Endodermal cell (in vitro differentiated cells): ENCODE measurements around the gene PELI1. TPM values are rescaled to one million over a fixed set of nuclear protein-coding genes. Genes with fewer than 3 reads are reported as not detected.

Source experiments
- DNase-seq: peaks from one replicate; pipeline ENCODE4 v3.0.0-alpha.2; 2017
- H3K27ac ChIP-seq: 2 replicates; pipeline ENCODE4 v1.5.1; 2013; ENCODE audit warnings: mild to moderate bottlenecking, low read depth, low read length, moderate library complexity
- H3K27me3 ChIP-seq: 2 replicates; pipeline ENCODE4 v1.6.1; 2013; ENCODE audit warnings: mild to moderate bottlenecking, low read length, moderate library complexity; ENCODE audit not compliant: insufficient read depth, control insufficient read depth, poor library complexity, severe bottlenecking
- H3K36me3 ChIP-seq: 2 replicates; pipeline ENCODE4 v1.7.0; 2013; ENCODE audit warnings: mild to moderate bottlenecking, low read length, moderate library complexity; ENCODE audit not compliant: control insufficient read depth, insufficient read depth
- H3K4me1 ChIP-seq: one replicate; pipeline ENCODE4 v1.7.0; 2013; ENCODE audit warnings: low read length; ENCODE audit not compliant: control insufficient read depth, insufficient read depth
- H3K4me3 ChIP-seq: 2 replicates; pipeline ENCODE4 v1.5.1; 2013; ENCODE audit warnings: mild to moderate bottlenecking, low read length, moderate library complexity
- H3K9ac ChIP-seq: 2 replicates; pipeline ENCODE4 v1.6.1; 2013; ENCODE audit warnings: mild to moderate bottlenecking, low read length, moderate library complexity; ENCODE audit not compliant: poor library complexity, severe bottlenecking; ENCODE audit errors: extremely low read depth
- H3K9me3 ChIP-seq: 2 replicates; pipeline ENCODE4 v1.6.1; 2013; ENCODE audit warnings: mild to moderate bottlenecking, low read length, moderate library complexity; ENCODE audit not compliant: control insufficient read depth
- H3K27ac Mint-ChIP-seq: 2 replicates; pipeline ENCODE4 v1.8.0; 2020; ENCODE audit warnings: mixed read lengths
- H3K27me3 Mint-ChIP-seq: 2 replicates; pipeline ENCODE4 v1.8.0; 2021; ENCODE audit warnings: mild to moderate bottlenecking, mixed read lengths; ENCODE audit not compliant: insufficient read depth
- H3K36me3 Mint-ChIP-seq: 2 replicates; pipeline ENCODE4 v1.8.0; 2020; ENCODE audit warnings: low read depth, mixed read lengths
- H3K4me1 Mint-ChIP-seq: 2 replicates; pipeline ENCODE4 v1.8.0; 2020; ENCODE audit warnings: mixed read lengths
- H3K4me3 Mint-ChIP-seq: 2 replicates; pipeline ENCODE4 v1.8.0; 2020; ENCODE audit warnings: mild to moderate bottlenecking, moderate library complexity, mixed read lengths
- H3K9me3 Mint-ChIP-seq: 2 replicates; pipeline ENCODE4 v1.8.0; 2020; ENCODE audit warnings: mild to moderate bottlenecking, mixed read lengths
- WGBS, 2 experiments: methylation state at CpG; one replicate each; pipeline versions ENCODE4 v1.1.5 to v1.1.7; 2013; ENCODE audit warnings: missing lambda C conversion rate in 2 of 2, mixed read lengths in 1 of 2; ENCODE audit not compliant: insufficient coverage in 1 of 2, insufficient read length in 1 of 2; 5-methylcytosine and 5-hydroxymethylcytosine counted together
- total RNA-seq, 2 donors: library from RNA; stranded (reverse); fragmentation: NEBNext Ultra II Directional in 1 of 2; extraction: Animal tissue kit (Norgen Biotek cat#: 25700) in 1 of 2; gene quantifications; 2 replicates in 1 of 2; 3 replicates in 1 of 2; pipeline ENCODE4 v1.2.1, GENCODE V29; 2021
- TF ChIP-seq, protein P1 (sequence below): fragments of 200-600 bp; sonication (generic); conservative IDR thresholded peaks from 2 replicates; pipeline ENCODE4 v1.5.0; 2021; ENCODE audit warnings: antibody characterized with exemption, mild to moderate bottlenecking

Gene PELI1
- total RNA-seq, 2 donors from 2014 or later = 178 to 184 TPM

DNA sequence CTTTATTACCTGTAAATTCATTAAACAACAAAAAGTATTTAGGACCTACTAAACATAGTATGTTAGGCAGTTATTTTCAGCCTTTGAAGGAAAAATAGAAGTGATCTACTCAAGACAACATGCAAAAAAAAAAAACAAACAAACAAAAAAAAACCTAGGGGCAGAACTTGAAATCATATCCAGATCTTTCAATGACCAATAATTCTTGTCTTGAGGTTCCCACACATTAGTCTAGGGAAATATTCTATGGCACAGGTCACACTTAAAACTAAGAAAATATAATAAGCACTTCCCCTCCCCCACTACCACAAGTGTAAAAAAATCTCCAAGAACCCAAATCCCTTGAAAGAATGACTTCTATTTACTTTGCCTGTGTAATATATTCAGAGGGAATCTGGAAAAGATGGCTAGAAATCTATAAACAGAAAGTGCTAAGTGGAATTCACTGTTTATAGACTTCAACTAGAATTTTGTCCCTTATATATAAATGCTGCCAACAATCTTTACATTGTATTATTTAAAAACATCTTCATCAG, 3.5 kb downstream of the PELI1 start:
- peaks cover 42% of the 10 kb centered on the region for H3K4me1 Mint-ChIP-seq
- H3K9ac ChIP-seq = no peak overlapping the region
- H3K36me3 ChIP-seq = peaks cover 33% of the 10 kb centered on the region
- peaks cover 5% of the 10 kb centered on the region for H3K4me1 ChIP-seq
- no peaks in the 10 kb centered on the region for H3K9me3 Mint-ChIP-seq
- no peak overlapping the region for H3K27ac Mint-ChIP-seq
- H3K27me3 Mint-ChIP-seq = no peaks in the 10 kb centered on the region
- TF ChIP-seq, protein P1, sequence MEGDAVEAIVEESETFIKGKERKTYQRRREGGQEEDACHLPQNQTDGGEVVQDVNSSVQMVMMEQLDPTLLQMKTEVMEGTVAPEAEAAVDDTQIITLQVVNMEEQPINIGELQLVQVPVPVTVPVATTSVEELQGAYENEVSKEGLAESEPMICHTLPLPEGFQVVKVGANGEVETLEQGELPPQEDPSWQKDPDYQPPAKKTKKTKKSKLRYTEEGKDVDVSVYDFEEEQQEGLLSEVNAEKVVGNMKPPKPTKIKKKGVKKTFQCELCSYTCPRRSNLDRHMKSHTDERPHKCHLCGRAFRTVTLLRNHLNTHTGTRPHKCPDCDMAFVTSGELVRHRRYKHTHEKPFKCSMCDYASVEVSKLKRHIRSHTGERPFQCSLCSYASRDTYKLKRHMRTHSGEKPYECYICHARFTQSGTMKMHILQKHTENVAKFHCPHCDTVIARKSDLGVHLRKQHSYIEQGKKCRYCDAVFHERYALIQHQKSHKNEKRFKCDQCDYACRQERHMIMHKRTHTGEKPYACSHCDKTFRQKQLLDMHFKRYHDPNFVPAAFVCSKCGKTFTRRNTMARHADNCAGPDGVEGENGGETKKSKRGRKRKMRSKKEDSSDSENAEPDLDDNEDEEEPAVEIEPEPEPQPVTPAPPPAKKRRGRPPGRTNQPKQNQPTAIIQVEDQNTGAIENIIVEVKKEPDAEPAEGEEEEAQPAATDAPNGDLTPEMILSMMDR = no peak
- no peaks in the 10 kb centered on the region for H3K9me3 ChIP-seq
- H3K27me3 ChIP-seq = no peaks in the 10 kb centered on the region
- H3K27ac ChIP-seq = no peak overlapping the region
- H3K4me3 ChIP-seq = peak overlapping the region; percentile 94
- no peak for DNase-seq
- peaks cover 39% of the 10 kb centered on the region for H3K36me3 Mint-ChIP-seq
- no peak overlapping the region for H3K4me3 Mint-ChIP-seq

DNA sequence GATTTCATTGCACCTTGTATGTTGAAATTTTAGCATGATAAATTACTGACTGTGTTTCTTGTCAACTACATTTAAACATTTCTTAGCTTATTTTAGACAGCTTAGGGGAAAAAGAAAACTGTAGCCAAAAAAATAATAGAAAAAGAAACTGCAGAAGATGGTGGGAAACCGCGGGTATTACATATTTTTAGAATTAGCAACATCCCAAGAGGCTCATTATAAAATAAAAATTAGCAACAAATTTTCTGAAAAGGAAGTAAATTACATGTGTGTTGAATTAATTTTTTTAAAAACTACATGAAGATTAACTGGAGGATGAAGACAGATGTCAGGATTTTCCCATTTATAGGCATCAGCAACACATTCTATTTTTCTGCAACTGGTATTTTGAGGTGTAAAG, 4.3 kb downstream of the PELI1 start:
- peaks cover 37% of the 10 kb centered on the region for H3K36me3 ChIP-seq
- no peaks in the 10 kb centered on the region for H3K9me3 ChIP-seq
- TF ChIP-seq, protein P1 = no peak
- Mint-ChIP-seq H3K27ac (no peak overlapping the region), H3K36me3 (peaks cover 39% of the 10 kb centered on the region), H3K27me3 (no peaks in the 10 kb centered on the region), H3K4me3 (no peak overlapping the region), H3K4me1 (peaks cover 48% of the 10 kb centered on the region), H3K9me3 (no peaks in the 10 kb centered on the region)
- no peak overlapping the region for H3K27ac ChIP-seq
- no CpG with 5 or more reads among the region's 2 CpGs for WGBS, 2 experiments
- no peak for DNase-seq
- H3K27me3 ChIP-seq = no peaks in the 10 kb centered on the region
- peak overlapping the region; percentile 94 for H3K4me3 ChIP-seq
- H3K4me1 ChIP-seq = no peaks in the 10 kb centered on the region
- no peak overlapping the region for H3K9ac ChIP-seq

DNA sequence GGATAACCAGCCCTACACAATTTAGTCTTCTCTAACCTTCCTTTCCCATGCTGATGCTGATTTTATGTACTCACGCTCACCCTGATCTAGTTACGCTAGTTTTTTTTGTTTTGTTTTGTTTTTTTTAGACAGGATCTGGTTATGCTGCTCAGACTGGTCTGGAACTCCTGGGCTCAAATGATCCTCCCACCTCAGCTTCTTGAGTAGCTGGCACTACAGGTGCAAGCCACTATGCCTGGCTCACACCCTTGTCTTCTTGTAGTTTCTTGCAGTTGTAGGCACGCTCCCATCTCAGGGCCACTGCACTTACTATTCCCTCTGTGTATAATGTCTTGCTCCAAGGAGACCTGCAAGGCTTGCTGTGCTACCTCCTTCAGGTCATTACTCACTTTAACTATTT, 6.2 kb downstream of the PELI1 start:
- no peak overlapping the region for H3K27ac ChIP-seq
- no peak overlapping the region for H3K4me3 ChIP-seq
- Mint-ChIP-seq H3K9me3 (no peaks in the 10 kb centered on the region), H3K36me3 (peaks cover 36% of the 10 kb centered on the region), H3K27ac (peak overlapping the region; percentile 25), H3K4me3 (no peak overlapping the region), H3K4me1 (peaks cover 58% of the 10 kb centered on the region), H3K27me3 (no peaks in the 10 kb centered on the region)
- WGBS, 2 experiments = 95 to 100% methylated on average over 1 to 3 of the region's 3 CpGs
- no peak overlapping the region for H3K9ac ChIP-seq
- H3K36me3 ChIP-seq = peaks cover 45% of the 10 kb centered on the region
- no peaks in the 10 kb centered on the region for H3K27me3 ChIP-seq
- peaks cover 3% of the 10 kb centered on the region for H3K4me1 ChIP-seq
- TF ChIP-seq, protein P1 = no peak
- no peak for DNase-seq
- H3K9me3 ChIP-seq = no peaks in the 10 kb centered on the region
